Measurements from ENCODE around the gene HIVEP2. TPM values are rescaled to one million over a fixed set of nuclear protein-coding genes. Genes with fewer than 3 reads are reported as not detected.

The HIVEP2 gene
- total RNA-seq, 2 donors from 2014 or later: 1.7 to 2.4 TPM

GRCh38 chr6:142857233-142857761, 87.7 kb downstream of the HIVEP2 start:
- TF ChIP-seq CTCF (conservative IDR thresholded peaks at IDR 0.05): no peak
- no peaks in the 10 kb centered on the region for H3K36me3 ChIP-seq (ENCODE audit: control insufficient read depth, insufficient read depth, low read length)
- no peak overlapping the region for H3K27ac Mint-ChIP-seq
- peak overlapping the region; percentile 71 for H3K27ac ChIP-seq (ENCODE audit: low read depth, low read length)
- no peak overlapping the region for H3K9ac ChIP-seq (ENCODE audit: extremely low read depth, low read length, poor library complexity, severe bottlenecking)
- H3K4me1 ChIP-seq (ENCODE audit: control insufficient read depth, insufficient read depth, low read length): no peaks in the 10 kb centered on the region
- H3K9me3 ChIP-seq (ENCODE audit: control insufficient read depth, low read length): no peaks in the 10 kb centered on the region
- no peaks in the 10 kb centered on the region for H3K36me3 Mint-ChIP-seq (ENCODE audit: low read depth)
- H3K27me3 ChIP-seq (ENCODE audit: control insufficient read depth, insufficient read depth, low read length, poor library complexity, severe bottlenecking): no peaks in the 10 kb centered on the region
- WGBS, 2 experiments (ENCODE audit: insufficient coverage in 1 of 2, insufficient read length in 1 of 2): 89 to 93% methylated on average over 7 of the region's 7 CpGs
- peaks cover 6% of the 10 kb centered on the region for H3K4me1 Mint-ChIP-seq
- DNase-seq: no peak
- no peaks in the 10 kb centered on the region for H3K27me3 Mint-ChIP-seq (ENCODE audit: insufficient read depth)
- peaks cover 6% of the 10 kb centered on the region for H3K9me3 Mint-ChIP-seq
- no peak overlapping the region for H3K4me3 ChIP-seq (ENCODE audit: low read length)
- no peak overlapping the region for H3K4me3 Mint-ChIP-seq

GRCh38 chr6:142856624-142857232, 88.2 kb downstream of the HIVEP2 start:
- peaks cover 6% of the 10 kb centered on the region for H3K4me1 Mint-ChIP-seq
- H3K27ac ChIP-seq (ENCODE audit: low read depth, low read length): peak overlapping the region; percentile 36
- 71 to 92% methylated on average over 4 to 6 of the region's 6 CpGs for WGBS, 2 experiments (ENCODE audit: insufficient coverage in 1 of 2, insufficient read length in 1 of 2)
- no peaks in the 10 kb centered on the region for H3K27me3 ChIP-seq (ENCODE audit: control insufficient read depth, insufficient read depth, low read length, poor library complexity, severe bottlenecking)
- H3K36me3 Mint-ChIP-seq (ENCODE audit: low read depth): no peaks in the 10 kb centered on the region
- H3K4me1 ChIP-seq (ENCODE audit: control insufficient read depth, insufficient read depth, low read length): no peaks in the 10 kb centered on the region
- H3K9me3 ChIP-seq (ENCODE audit: control insufficient read depth, low read length): no peaks in the 10 kb centered on the region
- no peaks in the 10 kb centered on the region for H3K36me3 ChIP-seq (ENCODE audit: control insufficient read depth, insufficient read depth, low read length)
- no peak overlapping the region for H3K9ac ChIP-seq (ENCODE audit: extremely low read depth, low read length, poor library complexity, severe bottlenecking)
- no peak for TF ChIP-seq CTCF (conservative IDR thresholded peaks at IDR 0.05)
- H3K9me3 Mint-ChIP-seq: peaks cover 6% of the 10 kb centered on the region
- H3K4me3 Mint-ChIP-seq: no peak overlapping the region
- DNase-seq: no peak
- no peak overlapping the region for H3K27ac Mint-ChIP-seq
- H3K27me3 Mint-ChIP-seq (ENCODE audit: insufficient read depth): no peaks in the 10 kb centered on the region
- H3K4me3 ChIP-seq (ENCODE audit: low read length): no peak overlapping the region

GRCh38 chr6:142855893-142856623, 88.9 kb downstream of the HIVEP2 start:
- no peaks in the 10 kb centered on the region for H3K27me3 Mint-ChIP-seq (ENCODE audit: insufficient read depth)
- 92 to 93% methylated on average over 3 to 5 of the region's 5 CpGs for WGBS, 2 experiments (ENCODE audit: insufficient coverage in 1 of 2, insufficient read length in 1 of 2)
- H3K4me1 Mint-ChIP-seq: peaks cover 7% of the 10 kb centered on the region
- Histone ChIP-seq H3K9me3 (ENCODE audit: control insufficient read depth, low read length) (no peaks in the 10 kb centered on the region), H3K27ac (ENCODE audit: low read depth, low read length) (no peak overlapping the region), H3K27me3 (ENCODE audit: control insufficient read depth, insufficient read depth, low read length, poor library complexity, severe bottlenecking) (no peaks in the 10 kb centered on the region), H3K36me3 (ENCODE audit: control insufficient read depth, insufficient read depth, low read length) (no peaks in the 10 kb centered on the region), H3K4me1 (ENCODE audit: control insufficient read depth, insufficient read depth, low read length) (no peaks in the 10 kb centered on the region), H3K4me3 (ENCODE audit: low read length) (no peak overlapping the region), H3K9ac (ENCODE audit: extremely low read depth, low read length, poor library complexity, severe bottlenecking) (no peak overlapping the region)
- no peaks in the 10 kb centered on the region for H3K36me3 Mint-ChIP-seq (ENCODE audit: low read depth)
- peaks cover 6% of the 10 kb centered on the region for H3K9me3 Mint-ChIP-seq
- TF ChIP-seq CTCF (conservative IDR thresholded peaks at IDR 0.05): no peak
- H3K27ac Mint-ChIP-seq: no peak overlapping the region
- H3K4me3 Mint-ChIP-seq: no peak overlapping the region
- DNase-seq: no peak

All from endodermal cell (in vitro differentiated cells).